GM21576 (cell line): Measurements from ENCODE around the gene DBF4B.

Source experiments
- ATAC-seq: cut with Tn5 transposase; IDR thresholded peaks from one replicate; pipeline ENCODE4 v1.9.1; 2021; ENCODE audit warnings: mild to moderate bottlenecking, moderate library complexity; ENCODE audit not compliant: unreplicated experiment

The DBF4B gene

DNA sequence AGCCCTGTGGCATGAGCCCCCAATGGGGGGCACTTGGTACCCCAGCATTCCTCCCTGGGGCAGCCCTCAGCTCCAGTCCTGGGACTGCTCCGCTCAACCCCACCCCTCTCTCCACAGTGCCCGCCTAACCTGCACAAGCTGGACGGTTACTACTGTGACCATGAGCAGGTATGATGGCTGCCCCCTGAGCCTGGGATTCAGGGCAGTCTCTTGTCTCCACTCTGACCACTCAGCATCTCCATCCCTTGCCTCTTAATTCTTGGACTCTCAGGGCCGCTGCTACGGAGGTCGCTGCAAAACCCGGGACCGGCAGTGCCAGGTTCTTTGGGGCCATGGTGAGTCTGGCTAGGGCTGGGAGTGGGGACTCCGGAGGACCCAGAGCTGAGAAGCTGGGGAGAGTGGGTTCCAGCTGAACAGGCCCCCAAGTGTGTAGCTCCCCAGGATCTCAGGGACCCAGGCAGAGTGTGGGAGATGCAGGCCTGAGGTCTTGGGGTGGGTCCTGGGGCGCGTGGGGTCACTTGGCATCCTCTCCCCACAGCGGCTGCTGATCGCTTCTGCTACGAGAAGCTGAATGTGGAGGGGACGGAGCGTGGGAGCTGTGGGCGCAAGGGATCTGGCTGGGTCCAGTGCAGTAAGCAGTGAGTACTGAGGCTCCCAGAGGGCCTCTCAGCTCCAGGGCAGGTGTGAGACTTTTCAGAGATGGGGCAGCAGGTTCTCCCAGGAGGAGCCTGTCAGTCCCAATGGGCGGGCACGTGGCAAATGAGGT lies 68.3 kb downstream of the DBF4B start:
- no peak for ATAC-seq

DNA sequence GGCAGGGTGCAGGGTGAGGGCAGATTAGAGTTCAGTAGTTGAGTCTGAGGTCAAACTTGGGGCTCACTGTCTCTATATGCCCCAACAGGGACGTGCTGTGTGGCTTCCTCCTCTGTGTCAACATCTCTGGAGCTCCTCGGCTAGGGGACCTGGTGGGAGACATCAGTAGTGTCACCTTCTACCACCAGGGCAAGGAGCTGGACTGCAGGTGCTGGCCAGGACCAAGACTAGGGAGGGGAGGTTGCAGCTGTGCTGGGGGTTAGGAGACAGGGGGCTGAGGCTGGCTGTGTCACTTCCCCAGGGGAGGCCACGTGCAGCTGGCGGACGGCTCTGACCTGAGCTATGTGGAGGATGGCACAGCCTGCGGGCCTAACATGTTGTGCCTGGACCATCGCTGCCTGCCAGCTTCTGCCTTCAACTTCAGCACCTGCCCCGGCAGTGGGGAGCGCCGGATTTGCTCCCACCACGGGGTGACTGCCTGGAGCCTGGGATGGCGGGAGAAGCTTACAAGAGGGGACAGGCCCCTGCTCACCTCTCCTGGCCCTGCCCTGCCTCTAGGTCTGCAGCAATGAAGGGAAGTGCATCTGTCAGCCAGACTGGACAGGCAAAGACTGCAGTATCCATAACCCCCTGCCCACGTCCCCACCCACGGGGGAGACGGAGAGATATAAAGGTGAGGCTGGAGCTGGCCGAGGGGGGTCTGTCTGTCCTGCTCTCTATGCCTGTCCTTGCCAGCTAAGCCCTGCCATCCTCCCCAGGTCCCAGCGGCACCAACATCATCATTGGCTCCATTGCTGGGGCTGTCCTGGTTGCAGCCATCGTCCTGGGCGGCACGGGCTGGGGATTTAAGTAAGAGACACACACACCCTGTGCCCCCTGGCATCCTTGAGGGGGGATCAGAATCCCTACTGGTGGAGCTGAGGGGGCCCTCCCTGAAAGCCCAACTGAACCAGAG lies 69.2 kb downstream of the DBF4B start:
- ATAC-seq, result no peak

DNA sequence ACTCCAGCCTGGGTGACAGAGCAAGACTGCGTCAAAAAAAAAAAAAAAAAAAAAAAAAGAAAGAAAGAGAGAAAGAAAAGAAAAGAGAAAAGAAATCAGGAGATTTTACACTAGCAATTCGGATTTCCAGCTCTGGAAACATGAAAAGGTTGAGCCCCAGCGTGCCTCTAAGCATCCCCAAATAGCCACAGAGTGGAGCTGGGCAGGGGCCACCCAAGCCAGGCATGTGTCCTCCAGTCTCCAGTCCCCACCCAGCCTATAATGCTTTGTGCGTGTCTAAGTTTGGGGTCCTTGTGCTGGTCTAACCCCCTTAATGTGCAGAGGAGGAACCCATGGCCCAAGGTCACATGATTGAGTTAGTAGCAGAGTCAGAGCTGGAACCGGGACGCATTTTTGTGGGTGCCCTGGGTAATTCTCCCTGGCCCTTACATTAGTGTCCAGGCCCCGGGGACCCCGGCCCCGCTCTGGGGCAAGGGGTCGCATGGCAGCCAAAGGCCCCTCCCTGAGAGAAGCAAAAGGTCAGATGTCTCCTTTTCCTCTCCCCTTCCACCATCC lies 70.3 kb downstream of the DBF4B start:
- no peak for ATAC-seq

DNA sequence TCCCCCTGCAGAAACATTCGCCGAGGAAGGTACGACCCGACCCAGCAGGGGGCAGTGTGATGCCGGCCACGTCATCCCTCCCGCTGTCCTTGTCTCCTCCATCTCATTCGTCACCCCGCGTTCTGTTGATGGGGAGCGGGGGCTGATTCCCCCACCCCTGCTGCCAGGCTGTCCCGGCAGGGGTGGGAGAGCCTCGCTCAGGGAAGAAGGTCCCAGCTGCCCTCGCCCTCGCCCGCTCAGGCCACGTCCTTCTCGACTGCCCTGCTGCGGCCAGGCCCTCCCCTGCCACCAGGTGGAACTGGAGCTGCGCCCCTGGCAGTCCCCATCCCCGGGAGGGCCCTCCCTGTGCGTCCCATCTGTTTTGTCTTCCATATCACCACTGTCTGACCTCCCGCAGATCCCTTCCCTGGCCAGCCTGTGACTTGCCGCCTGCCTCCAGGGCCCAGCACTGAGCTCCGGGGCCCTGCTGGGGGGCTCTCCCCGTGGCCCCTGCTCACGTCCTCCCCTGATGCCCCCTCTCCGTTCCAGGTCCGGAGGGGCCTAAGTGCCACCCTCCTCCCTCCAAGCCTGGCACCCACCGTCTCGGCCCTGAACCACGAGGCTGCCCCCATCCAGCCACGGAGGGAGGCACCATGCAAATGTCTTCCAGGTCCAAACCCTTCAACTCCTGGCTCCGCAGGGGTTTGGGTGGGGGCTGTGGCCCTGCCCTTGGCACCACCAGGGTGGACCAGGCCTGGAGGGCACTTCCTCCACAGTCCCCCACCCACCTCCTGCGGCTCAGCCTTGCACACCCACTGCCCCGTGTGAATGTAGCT lies 71.0 kb downstream of the DBF4B start:
- no peak for ATAC-seq

DNA sequence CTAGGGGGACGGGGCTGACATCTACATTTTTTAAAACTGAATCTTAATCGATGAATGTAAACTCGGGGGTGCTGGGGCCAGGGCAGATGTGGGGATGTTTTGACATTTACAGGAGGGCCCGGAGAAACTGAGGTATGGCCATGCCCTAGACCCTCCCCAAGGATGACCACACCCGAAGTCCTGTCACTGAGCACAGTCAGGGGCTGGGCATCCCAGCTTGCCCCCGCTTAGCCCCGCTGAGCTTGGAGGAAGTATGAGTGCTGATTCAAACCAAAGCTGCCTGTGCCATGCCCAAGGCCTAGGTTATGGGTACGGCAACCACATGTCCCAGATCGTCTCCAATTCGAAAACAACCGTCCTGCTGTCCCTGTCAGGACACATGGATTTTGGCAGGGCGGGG lies 71.7 kb downstream of the DBF4B start:
- no peak for ATAC-seq

DNA sequence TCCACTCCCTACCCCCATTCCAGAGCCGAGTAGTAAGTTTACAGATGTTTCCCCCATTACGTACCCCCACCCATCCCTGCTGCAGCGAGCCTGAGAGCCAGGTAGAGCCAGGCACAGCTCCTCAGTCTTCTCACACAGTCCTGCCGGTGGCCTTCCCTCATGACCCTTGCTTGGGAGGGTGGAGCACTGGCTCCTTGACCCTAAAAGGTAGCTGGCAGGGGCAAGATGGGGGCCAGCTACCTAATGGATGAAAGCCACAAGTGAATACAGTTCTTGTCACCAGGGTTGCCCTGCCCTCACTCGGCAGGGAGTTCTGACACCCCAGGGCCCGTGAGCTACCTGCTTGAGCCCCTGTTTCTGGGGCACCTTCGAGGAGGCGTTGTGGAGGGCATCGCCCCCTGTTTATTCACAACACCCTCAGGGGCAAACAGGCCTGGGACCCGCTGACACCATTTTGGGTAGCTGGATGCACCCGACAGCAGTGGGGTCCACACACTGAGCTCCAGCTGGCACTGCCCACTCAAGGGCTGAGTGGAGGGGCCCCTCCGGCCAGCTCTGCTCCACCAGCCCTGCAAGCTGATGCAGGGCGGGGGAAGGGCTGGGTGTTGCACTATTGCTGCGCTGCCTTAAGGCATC lies 72.5 kb downstream of the DBF4B start:
- ATAC-seq, result no peak

DNA sequence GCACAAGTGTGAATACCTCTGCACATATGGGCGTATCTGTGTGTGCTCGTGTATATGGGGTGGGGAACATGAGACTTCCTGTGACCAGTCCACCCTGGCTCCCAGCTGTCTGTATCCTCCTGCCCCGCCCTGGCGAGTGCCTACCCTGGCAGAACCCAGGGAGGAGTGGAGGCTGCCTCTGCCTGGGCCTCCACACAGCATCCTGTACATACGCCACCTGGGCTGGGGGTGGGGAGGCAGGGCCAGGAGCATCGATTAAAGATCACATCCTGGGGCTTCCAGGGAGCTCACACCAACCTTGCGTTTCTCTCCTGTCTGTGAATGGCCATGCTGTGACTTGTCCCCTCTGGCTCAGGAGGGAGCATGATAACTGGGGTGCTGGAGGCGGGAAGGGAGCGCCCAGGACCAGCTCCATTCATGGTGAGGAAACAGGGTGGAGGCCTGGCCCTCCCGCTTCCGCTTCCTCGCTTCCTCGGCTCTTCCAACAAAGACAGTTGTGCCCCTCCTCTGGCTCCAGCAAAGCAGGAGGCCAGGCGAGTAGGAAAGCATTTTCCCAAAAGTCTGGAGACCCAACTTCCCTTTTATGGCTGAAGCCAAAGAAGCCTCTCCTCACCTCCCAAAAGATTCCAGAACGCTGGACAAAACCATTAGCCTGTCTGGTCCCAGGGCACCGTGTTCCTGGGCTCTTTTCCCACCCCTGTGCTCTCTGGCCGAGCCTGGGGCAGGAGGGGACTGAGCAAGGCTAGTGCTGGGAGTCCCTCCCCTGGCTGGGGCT lies 73.3 kb downstream of the DBF4B start:
- ATAC-seq, result no peak

DNA sequence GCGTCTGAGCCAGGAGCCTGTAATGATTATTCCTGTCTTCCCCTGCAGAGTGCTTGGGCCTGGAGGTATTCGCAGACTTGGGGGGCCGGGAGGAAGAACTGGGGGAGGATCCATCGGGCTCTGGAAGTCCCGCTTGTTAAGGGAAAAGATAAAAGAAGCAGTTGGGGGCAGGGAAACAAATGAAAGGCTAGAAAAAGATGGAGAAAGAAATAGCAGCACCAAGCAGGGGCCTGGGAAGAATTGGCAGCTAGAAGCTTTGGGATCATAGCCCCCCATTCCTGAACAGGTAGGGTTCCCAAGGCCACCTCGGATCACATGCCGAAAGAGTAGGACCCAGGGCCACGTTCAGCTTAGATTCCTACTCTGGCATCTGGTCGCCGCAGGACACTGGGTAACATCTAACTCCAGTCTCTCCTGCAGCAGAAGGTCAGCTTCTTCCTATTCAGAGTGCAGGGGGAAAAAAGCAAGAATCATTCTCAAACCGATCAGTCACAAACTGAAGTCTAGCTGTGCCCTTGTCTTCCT lies 73.9 kb downstream of the DBF4B start:
- no peak for ATAC-seq

DNA sequence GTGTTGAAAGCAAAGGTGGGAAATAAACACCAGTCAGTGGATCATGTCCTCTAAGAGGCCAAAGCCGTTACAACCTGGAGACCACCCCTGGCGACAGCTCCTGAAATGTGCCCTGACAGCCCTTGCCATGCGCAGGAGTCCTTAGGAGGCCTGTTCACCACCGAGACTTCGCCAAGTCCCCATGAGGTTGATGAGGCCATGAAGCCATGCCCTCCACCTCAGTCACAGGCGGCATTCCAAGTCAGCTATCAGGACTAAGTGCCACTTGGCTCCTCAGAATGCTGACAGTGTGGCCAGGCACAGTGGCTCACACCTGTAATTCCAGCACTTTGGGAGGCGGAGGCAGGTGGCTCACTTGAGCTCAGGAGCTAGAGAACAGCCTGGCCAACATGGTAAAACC lies 77.5 kb downstream of the DBF4B start:
- no peak for ATAC-seq

DNA sequence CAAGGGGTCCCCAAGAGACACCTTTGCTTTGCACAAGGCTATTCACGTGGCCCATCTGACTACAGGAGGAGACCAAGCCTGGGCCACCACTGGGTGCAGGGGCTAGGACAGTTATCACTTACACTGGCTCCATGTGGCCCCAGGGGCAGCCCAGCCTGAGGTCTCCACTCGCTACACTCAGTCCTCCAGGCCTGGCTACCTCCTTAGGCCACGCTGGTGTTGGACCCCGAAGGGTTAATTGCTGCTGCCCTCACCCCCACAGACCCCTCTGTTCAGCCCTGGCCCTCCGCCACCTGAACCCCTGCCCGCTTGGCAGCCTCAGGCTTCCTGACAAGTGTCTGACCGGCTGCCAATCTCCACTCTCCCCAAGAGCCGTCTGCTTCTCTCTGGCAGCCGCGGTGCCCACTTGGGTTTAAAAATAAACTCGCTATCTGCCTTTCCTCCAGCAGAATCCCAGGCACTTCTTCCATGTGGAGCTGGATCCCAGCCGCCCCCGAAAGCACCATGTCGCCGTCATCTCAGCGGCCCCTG lies 78.2 kb downstream of the DBF4B start:
- no peak for ATAC-seq

DNA sequence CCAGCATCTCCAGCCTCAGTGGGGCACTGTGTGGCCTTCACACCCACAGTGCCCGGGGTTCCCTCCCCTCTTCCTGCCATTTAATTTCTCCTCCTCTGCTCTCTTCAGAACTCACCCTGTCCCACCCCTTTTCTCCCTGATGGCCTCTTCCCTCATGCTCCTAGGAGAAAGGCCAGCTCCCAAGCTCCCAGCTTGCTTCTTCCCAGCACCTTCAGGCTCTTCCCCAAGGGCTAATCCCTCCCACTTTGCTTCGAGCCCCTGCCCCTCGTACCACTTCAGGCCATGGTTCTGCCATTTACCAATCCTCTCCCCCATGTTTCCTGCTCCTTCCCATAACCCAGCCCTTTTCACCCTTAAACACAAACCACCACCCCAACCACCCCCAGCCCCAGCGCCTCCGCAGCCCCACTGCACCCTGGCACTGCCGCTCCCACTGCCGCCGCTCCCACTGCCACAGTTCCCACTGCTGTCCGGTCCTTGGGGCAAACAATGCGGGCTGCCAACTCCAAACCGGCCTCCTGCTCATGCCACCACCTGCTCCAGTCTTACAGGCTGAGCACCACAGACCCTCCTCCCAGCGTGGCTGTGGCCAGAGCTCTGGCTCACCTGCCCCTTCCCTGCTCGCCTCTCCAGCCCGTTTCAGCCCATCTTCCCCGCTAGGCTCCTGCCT lies 78.9 kb downstream of the DBF4B start:
- ATAC-seq, result no peak

DNA sequence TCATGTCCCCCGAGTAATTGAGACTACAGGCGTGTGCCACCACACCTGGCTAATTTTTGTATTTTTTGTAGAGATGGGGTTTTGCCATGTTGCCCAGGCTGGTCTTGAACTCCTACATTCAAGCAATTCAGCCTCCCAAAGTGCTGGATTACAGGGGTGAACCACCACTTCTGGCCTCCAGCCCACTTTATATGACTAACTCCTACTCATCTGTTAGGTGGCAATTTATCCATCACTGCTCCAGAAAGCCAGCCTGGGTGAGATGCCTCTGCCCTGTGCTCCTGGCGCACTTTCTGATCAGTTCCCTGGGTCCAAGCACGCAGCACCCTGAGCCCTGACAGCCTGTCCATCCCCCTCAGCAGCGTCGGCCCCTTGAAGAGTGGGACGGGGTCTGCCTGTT lies 79.7 kb downstream of the DBF4B start:
- ATAC-seq, result no peak

DNA sequence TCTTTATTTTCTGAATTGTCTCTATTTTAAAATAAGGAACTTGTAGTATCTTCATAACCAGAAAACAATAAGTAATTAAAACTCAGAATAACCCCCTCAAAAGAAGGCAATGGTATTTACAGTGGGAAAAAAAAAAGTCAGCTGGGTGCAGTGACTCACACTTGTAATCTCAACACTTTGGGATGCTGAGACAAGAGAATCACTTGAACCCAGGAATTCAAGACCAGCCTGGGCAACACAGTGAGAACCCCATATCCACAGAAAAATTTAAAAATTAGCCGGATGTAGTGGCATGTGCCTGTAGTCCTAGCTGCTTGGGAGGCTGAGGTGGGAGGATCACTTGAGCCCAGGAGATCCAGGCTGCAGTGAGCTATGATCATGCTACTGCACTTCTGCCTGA lies 83.8 kb downstream of the DBF4B start:
- no peak for ATAC-seq

DNA sequence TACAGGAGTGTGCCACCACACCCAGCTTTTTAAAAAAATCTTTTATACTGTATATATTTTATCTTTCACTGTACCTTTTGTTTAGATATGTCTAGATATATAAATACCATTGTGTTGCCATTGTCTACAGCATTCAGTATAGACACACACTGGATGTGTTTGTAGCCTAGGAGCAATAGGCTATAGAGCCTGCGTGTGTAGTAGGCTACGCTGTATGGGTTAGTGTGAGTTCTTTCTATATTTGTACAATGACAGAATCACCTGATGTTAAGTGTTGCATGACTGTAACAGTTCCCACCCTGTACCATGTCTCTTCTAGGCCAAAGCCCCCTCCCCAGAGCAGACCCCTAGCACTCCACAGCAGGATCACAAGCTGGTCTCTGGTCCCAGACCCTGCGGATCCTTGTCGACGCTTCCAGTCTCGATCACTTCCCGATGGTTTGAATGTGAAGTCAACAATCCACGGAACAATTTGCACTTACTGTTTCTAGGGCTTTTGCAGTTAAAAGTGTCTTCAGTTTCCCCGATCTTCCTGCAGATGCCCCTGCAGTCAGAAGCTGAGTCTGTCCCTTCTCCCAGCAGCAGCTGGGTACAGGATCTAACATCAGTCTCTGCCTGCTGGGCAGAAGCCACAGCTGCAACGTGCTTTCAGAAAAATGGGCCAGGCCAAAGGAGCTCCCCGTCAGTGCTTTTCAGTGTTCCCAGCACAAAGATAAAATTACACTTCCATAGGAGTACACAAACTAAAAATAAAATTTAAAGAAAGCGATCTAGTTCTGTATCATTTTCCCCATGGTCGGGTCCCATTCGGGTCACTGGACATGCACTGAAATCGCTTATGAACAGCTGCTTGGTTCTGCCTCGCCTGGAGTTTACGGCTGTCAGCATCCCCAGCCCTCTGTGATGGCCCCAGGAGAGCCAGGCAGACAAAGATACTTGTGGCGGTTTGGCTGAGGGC lies 85.7 kb downstream of the DBF4B start:
- no peak for ATAC-seq

DNA sequence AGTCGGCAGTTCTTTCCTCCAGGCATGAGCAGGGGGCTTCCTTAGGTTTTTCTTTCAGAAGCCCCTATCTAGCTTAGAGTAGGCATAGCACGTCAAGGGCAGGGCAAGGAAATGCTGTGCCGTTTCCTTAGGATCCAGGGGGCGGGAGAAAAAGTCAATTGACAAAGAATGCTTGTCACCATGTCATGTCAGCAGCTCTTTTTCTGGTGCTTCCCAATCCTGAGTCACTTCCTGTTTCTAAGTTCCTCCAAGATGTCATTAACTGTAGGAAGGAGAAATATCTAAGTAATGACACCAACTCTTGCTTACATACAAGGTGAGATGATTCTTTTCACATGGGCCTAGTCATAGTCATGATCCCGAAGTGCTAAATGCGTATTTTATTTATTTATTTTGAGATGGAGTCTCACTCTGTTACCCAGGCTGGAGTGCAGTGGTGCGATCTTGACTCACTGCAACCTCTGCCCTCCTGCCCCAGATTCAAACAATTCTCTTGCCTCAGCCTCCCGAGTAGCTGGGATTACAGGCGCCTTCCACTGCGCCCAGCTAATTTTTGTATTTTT lies 86.5 kb downstream of the DBF4B start:
- no peak for ATAC-seq

DNA sequence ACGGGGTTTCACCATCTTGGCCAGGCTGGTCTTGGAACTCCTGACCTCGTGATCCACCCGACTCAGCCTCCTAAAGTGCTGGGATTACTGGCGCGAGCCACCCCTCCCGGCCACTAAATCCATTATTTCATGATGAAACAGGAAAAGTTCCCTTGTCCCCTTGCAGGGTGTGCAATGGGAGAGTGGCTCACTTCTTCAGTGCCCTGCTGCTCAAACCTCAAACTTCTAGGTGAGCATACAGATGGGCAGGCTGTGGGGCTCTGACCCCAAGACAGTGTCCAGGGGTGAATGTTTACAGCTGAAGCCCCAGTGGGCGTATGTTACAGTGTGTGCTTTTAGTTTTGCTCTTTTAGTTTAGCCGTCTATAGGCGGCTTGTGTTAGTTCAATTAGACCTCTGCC lies 87.0 kb downstream of the DBF4B start:
- no peak for ATAC-seq

DNA sequence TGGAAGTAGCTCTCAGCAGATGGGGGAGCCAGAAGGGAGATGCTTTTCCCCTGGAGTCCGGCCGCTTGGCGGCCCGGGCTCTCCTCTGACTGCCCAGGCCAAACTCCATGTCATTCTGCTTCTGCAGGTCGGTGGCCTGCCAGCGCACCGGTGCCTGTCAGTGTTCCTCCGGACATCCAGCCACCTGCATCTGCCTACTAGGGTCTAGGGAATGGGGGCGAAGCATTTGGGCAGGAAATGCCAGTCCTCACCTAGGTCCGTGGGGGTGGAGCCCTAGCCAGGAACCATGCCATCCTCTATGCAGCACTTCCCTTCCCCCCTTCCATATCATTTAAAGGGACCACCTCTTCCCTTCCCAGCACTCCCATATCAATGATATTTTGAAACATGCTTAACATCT lies 87.5 kb downstream of the DBF4B start:
- no peak for ATAC-seq
